ENCODE measurements around the gene MYCT1.

Gene MYCT1

DNA sequence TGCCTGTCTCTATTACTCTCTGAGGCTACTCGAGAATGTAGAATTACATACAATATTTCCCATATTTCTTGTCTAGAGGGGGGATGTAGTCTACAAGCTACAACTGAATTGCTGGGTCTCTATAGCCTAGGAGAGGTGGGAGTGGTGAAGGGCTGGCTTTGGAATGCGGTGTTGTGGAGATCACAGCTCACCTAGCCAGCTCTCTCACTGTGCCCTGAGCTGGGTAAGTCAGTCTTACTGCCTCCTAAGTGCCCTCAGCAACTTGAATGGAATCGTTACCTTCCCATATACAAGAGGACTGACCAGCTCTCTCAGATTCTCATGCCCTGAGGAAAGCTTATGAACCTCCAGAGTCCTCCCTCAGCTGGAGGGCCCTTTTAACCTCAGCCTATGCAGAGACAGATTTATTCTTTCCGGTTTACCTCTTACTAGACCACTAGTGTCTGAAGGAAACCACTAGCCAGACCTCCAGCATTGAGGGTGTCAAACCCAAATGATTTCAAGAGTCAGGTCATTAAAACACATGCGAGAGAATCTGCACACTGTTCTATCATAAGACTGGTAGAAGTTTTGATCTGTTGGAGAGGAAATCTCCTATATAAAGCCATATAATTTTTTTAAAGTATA is 73.5 kb downstream of the MYCT1 start:
- H3K9me3 ChIP-seq (replicated peaks; ENCODE audit: low read length), result no peaks in the 10 kb centered on the region
- H3K4me3 ChIP-seq (ENCODE audit: low read length), result no peak overlapping the region
- H3K9ac ChIP-seq (ENCODE audit: low read depth, low read length), result no peak overlapping the region
- H3K36me3 ChIP-seq (ENCODE audit: insufficient read depth, low read length), result no peaks in the 10 kb centered on the region
- no peak overlapping the region for H3K4me2 ChIP-seq (ENCODE audit: low read length)
- peaks cover 3% of the 10 kb centered on the region for H3K27me3 ChIP-seq (ENCODE audit: control insufficient read depth, insufficient read depth, low read length)
- no peaks in the 10 kb centered on the region for H3K4me1 ChIP-seq (ENCODE audit: control insufficient read depth, insufficient read depth, low read length)
